Transverse colon (tissue), 3 donors: Measurements from ENCODE around the gene MCC.

Experiments
- POLR2A ChIP-seq: fragments of 450-650 bp; IDR thresholded peaks from one replicate; pipeline ENCODE4 v1.6.1; 2016; ENCODE audit warnings: antibody characterized with exemption, mild to moderate bottlenecking, moderate library complexity
- TF ChIP-seq, protein P1 (sequence below), 5 experiments: fragments of 200-600 bp in 3 of 5; fragments of 450-650 bp in 2 of 5; sonication (generic) in 3 of 5; IDR thresholded peaks; 1 replicate in 2 of 5; 2 replicates in 3 of 5; pipeline ENCODE4 v1.5.1; 2016 to 2017; ENCODE audit warnings: antibody characterized with exemption in 5 of 5, inconsistent platforms in 3 of 5, mild to moderate bottlenecking in 2 of 5, moderate library complexity in 1 of 5

DNA sequence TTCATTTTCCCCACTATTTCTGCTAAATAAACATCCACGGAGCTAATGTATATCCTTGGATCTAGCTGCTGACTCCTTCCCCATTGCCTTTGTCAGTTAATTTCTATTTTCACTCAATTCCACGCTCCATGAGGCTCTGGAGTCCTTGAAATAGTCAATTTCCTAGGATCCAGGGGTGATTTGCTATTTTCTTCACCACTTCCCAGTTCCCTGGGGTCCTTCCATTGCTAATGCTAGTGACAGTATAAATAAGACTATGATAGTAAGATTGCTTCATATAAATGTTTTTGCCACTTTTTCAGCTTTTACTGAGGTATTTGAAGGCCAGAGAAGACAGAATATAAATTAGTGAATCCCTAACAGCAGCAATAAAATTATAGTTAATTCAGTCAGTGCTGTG lies 66.6 kb downstream of the MCC start:
- TF ChIP-seq POLR2A, result no peak
- TF ChIP-seq, protein P1, sequence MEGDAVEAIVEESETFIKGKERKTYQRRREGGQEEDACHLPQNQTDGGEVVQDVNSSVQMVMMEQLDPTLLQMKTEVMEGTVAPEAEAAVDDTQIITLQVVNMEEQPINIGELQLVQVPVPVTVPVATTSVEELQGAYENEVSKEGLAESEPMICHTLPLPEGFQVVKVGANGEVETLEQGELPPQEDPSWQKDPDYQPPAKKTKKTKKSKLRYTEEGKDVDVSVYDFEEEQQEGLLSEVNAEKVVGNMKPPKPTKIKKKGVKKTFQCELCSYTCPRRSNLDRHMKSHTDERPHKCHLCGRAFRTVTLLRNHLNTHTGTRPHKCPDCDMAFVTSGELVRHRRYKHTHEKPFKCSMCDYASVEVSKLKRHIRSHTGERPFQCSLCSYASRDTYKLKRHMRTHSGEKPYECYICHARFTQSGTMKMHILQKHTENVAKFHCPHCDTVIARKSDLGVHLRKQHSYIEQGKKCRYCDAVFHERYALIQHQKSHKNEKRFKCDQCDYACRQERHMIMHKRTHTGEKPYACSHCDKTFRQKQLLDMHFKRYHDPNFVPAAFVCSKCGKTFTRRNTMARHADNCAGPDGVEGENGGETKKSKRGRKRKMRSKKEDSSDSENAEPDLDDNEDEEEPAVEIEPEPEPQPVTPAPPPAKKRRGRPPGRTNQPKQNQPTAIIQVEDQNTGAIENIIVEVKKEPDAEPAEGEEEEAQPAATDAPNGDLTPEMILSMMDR (IDR thresholded peaks at IDR 0.05), result no peak
